Sciatic nerve (tissue), 2 donors: ENCODE data around the gene KCND1. TPM values are rescaled to one million over a fixed set of nuclear protein-coding genes. Genes with fewer than 3 reads are reported as not detected.
"Not testable (repeated sequence)": the region's sequence is repeated elsewhere in the genome, so short reads cannot be mapped to it uniquely, and the experiment has no call there.

Experiments used
- ATAC-seq: fragments of 200-7000 bp; cut with Tn5 transposase; one replicate; pipeline ENCODE4 v1.9.1; 2020; ENCODE audit warnings: mild to moderate bottlenecking, moderate library complexity
- DNase-seq: peaks from one replicate; pipeline ENCODE4 v3.0.0-alpha.2; 2020; ENCODE audit warnings: low spot score
- intact Hi-C: fragments of 100-400 bp; cut with DNase I; formaldehyde crosslinking; loops from one replicate; pipeline ENCODE4 v1.14.2; 2022
- total RNA-seq: library from RNA; stranded (reverse); fragmentation: NEBNext Ultra II Directional; extraction: Animal tissue kit (Norgen Biotek cat#: 25700); gene quantifications from one replicate; pipeline ENCODE4 v1.2.1, GENCODE V29; 2021
- donor health status: DM: no; HTN: no; CAD: no.
- donor health status: DM: no; HTN: no; CAD: no.

Gene KCND1
- 2.5 TPM for total RNA-seq

DNA sequence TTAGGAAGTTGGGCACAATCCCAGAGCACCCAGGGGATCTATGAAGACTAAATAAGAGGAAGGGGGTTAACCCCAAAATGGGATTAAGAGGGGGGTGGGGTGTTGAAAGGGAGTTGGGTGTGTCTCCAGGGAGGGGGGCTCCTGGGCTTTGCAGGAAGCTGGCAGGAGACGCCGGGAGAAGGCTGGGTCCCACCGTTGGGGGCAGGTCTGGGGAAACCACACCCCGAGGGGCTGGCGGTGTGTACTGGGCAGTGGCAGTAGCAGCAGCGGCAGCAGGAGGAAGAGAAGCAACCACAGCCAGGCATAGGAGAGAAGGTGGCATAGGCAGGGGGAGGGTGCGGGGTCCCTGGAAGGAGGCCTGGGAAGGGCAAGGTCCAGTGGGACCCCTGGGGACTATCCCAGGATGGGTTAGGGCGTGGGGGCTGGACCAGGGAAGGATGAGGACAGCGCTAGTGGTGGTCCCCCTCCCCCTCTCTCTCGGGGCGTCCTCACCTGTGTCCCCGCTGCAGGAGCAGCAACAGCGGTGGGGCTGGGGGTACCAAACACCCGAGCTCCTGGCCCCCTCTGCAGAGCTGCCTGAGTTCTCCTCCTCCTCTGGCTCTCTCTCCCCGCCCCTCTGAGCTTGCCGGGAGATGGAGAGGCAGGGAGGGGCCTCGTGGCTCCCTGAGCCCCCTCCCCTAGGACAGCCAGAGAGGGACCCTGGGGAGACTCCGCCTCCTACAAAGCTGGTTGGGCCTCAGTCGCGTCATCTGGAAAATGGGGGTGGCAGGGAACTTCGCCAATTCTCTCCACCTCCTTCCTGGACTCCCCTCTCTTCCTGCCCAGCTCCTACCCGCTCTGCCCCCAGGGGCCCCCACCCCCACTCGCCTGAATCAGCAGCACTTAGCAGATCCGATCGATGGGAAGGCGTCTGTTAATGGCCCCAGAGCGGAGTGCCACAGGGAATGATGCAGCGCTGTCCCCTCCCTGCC, at the start of gene KCND1:
Gene KCND1 (minus strand): TSS at position 596 of the 971 bp plus-strand sequence. CDS start 1,573 bp downstream, outside the sequence.
- intact Hi-C loops, result no loop called here
- peak; percentile 67 for DNase-seq
- peak; percentile 70 for ATAC-seq

GRCh38 chrX:49019599-49020249, 48.1 kb upstream of the KCND1 start:
- DNase-seq (no peak), ATAC-seq (no peak)
- intact Hi-C loops, result no loop called here

DNA sequence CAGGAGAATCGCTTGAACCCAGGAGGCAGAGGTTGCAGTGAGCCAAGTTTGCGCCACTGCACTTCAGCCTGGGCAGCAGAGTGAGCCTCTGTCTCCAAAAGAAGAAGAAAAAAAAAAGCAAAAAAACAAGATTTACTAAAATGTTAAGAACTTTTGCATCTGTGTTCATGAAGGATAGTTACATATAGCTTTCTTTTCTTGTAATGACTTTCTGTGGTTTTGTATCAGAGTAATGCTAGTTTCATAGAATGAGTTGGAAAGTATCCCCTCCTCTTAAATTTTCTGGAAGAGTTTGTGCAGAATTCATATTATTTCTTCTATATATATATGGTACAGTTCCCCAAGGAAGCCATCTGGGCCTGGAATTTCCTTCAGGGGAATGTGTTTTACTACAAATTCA, 47.4 kb upstream of the KCND1 start:
- DNase-seq (no peak), ATAC-seq (no peak)
- intact Hi-C loops, result no loop called here

- intact Hi-C loops, result no loop called here
- DNase-seq, result no peak
- no peak for ATAC-seq
Measured at GRCh38 chrX:49003696-49004095, 32.1 kb upstream of the KCND1 start.

- DNase-seq (peak; percentile 78), ATAC-seq (peak; percentile 95)
- intact Hi-C loops, result no loop called here
Measured at GRCh38 chrX:49002091-49002935, 30.7 kb upstream of the KCND1 start, which contains the start of gene GRIPAP1. TSS of gene GRIPAP1 (minus strand) at chrX:49002264. CDS start at chrX:49002229, 35 bp downstream.

DNA sequence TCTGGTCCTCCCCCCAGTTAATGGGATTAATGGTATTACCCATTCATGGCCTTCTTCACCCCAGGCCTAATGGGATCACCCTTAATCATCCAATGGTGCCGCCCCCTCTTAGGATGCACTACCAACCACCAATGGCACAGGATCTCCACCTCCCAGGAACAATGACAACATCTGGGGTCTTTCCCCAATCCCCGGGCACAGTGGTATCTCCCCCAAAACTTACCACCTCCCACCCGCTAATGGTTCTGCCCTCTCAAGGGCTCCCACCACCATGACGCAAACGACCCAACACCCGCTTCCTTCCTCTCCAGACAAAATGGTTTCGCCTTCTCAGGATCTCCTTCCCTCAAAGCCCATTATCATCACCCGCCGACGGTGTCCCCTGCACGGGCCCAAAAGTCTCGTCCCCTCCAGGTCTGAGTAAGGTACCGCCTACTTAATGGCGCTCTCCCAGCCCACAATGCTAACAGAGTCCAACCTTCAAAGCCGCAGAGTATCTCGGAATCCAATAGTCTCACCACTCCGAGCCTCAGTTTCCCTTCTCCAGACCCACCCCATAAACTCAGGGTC, 30.0 kb upstream of the KCND1 start:
- no peak for DNase-seq
- peak; percentile 11 for ATAC-seq
- intact Hi-C loops, result no loop called here

GRCh38 chrX:49000636-49001035, 29.0 kb upstream of the KCND1 start:
- intact Hi-C loops, result no loop called here

GRCh38 chrX:48999030-48999429, 27.4 kb upstream of the KCND1 start:
- no peak for ATAC-seq
- intact Hi-C loops, result no loop called here
- no peak for DNase-seq

More at GRCh38 chrX:49000636-49001035, 29.0 kb upstream of the KCND1 start:
- ATAC-seq (no peak), DNase-seq (no peak)

- no peak for DNase-seq
- intact Hi-C loops, result no loop called here
- ATAC-seq, result no peak
Measured at GRCh38 chrX:48998391-48998790, 26.7 kb upstream of the KCND1 start.

GRCh38 chrX:48997865-48998264, 26.2 kb upstream of the KCND1 start:
- intact Hi-C loops, result no loop called here
- ATAC-seq, result no peak
- no peak for DNase-seq

GRCh38 chrX:48997455-48997854, 25.8 kb upstream of the KCND1 start:
- no peak for ATAC-seq
- intact Hi-C loops, result no loop called here
- DNase-seq, result no peak

GRCh38 chrX:48996969-48997368, 25.3 kb upstream of the KCND1 start:
- no peak for DNase-seq
- ATAC-seq, result no peak
- intact Hi-C loops, result no loop called here

GRCh38 chrX:48992341-48992740, 20.7 kb upstream of the KCND1 start:
- intact Hi-C loops, result no loop called here
- no peak for ATAC-seq
- no peak for DNase-seq

DNA sequence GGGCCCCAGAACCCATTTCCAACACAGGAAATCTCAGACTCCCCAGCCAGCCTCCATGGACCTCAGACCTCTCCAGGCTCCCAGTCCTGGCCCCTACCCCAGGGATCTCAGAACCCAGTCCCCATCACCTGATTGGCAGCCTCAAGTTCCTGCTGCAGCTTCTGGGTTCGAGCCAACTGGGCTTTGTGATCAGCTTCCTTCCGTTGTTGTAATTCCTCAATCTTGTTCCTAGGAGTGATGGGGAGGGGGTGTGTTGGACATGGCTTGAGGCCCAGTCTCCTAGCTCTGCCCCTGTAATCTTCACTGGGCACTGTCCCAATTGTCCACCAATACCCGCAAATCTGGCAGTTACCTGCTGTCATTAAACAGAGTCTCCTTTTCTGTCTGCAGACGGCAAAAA, 17.8 kb upstream of the KCND1 start:
- intact Hi-C loops, result no loop called here

GRCh38 chrX:48983896-48984295, 12.3 kb upstream of the KCND1 start:
- intact Hi-C loops, result no loop called here
- ATAC-seq, result no peak
- DNase-seq, result no peak

More for the DNA sequence above, 17.8 kb upstream of the KCND1 start:
- ATAC-seq (no peak), DNase-seq (no peak)

DNA sequence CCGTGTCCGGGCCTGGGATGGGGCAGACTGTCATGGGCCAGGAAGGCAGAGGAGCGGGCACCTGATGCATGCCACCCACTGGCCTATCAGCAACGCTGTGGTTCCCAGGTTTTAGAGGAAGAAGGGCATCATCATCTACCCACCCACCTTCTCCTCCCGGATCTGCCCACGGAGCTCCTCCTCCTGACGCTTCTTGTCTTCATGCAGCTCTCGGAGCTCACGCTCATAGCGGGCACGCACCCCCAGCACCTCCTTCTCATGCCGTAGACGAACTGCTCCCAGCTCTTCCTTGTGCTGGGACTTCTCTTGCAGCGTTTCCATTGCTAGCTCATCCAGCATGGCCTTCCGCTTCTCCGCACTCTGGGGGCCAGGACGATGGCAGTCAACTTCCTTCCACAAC, 11.4 kb upstream of the KCND1 start:
- DNase-seq (no peak), ATAC-seq (no peak)
- intact Hi-C loops, result no loop called here

DNA sequence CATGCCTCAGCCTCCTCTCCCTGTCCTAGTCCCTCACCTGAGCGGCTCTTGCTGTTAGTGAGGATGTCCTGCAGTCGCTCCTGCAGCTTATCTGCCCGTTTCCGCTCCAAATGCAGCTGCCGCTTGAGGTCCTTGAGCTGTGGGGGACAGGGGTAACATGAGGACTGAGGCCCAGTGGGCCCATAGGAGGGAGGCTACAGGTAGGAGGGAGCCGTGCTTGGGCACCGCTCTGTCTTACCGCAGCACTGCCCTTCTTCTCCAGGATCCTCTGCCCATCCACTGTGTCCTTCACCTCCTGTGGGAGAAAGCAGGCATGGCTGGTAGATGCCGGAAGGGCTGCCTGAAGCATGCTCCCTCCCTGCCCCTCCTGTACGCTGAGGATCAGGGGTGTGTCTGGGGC, 9.5 kb upstream of the KCND1 start:
- intact Hi-C loops, result no loop called here
- no peak for ATAC-seq
- DNase-seq, result no peak

DNA sequence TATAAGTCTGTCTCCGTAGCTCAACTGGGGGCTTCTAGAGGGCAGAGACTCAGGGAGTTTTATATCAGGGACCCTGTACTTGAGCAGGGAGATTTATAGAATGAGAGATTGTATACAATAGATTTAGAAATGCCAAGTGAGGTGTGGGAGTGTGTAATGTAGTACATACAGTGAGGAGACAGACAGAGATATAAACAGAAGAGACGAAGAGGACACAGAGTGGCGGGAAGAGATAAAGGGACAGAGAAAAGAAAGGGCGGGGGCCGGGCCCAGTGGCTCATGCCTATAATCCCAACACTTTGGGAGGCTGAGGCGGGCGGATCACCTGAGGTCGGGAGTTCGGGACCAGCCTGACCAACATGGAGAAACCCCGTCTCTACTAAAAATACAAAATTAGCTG, 8.7 kb upstream of the KCND1 start:
- not testable (repeated sequence) for DNase-seq, ATAC-seq

DNA sequence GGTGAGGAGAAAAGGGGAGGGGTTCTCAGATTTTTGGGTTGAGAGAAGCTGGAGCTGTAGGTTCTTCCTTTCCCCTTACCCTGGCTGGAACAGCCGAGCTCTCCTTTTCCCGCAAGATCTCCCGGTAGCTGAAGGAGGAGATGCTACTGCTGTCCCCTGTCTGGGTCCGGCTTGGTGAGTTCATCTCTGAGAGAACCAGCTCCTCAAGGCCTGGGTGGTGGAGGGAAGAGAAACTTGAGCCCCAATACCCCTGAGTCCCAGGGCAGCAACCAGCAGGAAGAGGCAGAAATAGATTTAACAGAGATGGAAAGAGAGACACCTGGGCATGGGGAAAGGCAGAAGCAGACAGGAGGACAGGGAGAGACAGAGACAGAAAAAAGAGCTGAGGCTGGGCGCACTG, 6.6 kb upstream of the KCND1 start:
- DNase-seq (no peak), ATAC-seq (no peak)
- intact Hi-C loops, result no loop called here

More for the DNA sequence above, 8.7 kb upstream of the KCND1 start:
- intact Hi-C loops, result not testable (repeated sequence)
